Muscle layer of colon (tissue), 2 donors: ENCODE data around the gene DMXL1.
A peak's percentile ranks its signal among the peaks of the same experiment; 100 is the strongest.

Source experiments
- H3K27ac ChIP-seq: one replicate; pipeline ENCODE4 v1.7.0; 2013; ENCODE audit warnings: low read depth, mild to moderate bottlenecking, low read length, moderate library complexity
- H3K27me3 ChIP-seq, 2 donors: one replicate each; pipeline ENCODE4 v1.7.0; 2013; ENCODE audit warnings: low read length in 2 of 2, mild to moderate bottlenecking in 2 of 2; ENCODE audit not compliant: insufficient read depth in 2 of 2, control insufficient read depth in 1 of 2
- H3K36me3 ChIP-seq: one replicate; pipeline ENCODE4 v1.7.0; 2013; ENCODE audit warnings: mild to moderate bottlenecking, low read length; ENCODE audit not compliant: insufficient read depth
- H3K4me1 ChIP-seq: one replicate; pipeline ENCODE4 v1.7.0; 2013; ENCODE audit warnings: mild to moderate bottlenecking, low read length; ENCODE audit not compliant: insufficient read depth
- H3K4me3 ChIP-seq, 2 donors: one replicate each; pipeline ENCODE4 v1.7.0; 2013; ENCODE audit warnings: low read length in 2 of 2, low read depth in 1 of 2, mild to moderate bottlenecking in 1 of 2, moderate library complexity in 1 of 2
- H3K9ac ChIP-seq: one replicate; pipeline ENCODE4 v1.7.0; 2013; ENCODE audit warnings: low read length
- H3K9me3 ChIP-seq: one replicate; pipeline ENCODE4 v1.7.0; 2013; ENCODE audit warnings: mild to moderate bottlenecking, low read length
- donor health status: abdominal sarcoma.
- donor health status: Adenocarcinoma of cecum.

Gene DMXL1

DNA sequence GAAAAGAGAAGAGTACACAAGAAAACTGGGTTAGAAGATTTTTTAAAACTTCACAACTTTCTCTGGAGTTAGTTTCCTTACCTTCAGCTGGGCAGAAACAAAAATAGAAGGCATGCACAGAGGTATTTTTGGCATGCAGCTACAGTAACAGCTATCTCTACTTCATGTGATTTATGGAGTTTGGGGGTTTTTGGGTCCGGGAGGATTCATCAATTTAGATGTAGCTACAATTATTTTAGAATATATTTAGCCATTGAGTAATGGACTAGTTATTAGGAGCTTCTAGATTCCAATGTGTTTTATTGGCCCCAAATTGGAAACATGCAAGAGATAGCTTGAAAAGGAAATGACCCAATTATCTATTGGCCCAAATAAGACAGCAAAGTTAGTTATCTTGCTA lies 193.3 kb downstream of the DMXL1 start:
- no peak overlapping the region for H3K9ac ChIP-seq
- H3K9me3 ChIP-seq = peaks cover 3% of the 10 kb centered on the region
- H3K4me3 ChIP-seq = no peak overlapping the region
- no peaks in the 10 kb centered on the region for H3K36me3 ChIP-seq
- no peak overlapping the region for H3K27ac ChIP-seq
- peaks cover 1% of the 10 kb centered on the region for H3K4me1 ChIP-seq
- no peaks in the 10 kb centered on the region for H3K27me3 ChIP-seq

DNA sequence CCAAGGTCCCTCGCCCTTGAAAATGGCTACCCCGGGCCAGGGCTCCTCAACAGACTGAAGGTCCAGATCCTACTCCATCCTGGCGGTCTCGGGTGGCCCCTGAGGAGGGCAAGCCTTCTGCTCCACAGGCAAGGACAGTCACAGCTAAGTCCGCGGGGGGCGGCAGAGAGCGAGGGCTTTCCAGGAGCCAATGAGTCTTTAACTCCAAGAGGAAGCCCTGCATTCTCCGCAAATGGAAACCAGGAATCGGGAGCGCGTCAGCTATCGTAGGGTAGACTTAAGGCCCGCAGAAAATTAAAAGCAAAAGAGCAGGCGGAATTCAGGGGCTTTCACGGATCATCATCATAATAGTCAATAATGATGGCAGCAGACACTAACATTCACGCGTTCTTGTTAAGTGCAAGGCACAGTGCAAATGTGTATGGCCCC lies 197.1 kb downstream of the DMXL1 start:
- Histone ChIP-seq H3K27ac (peak overlapping the region; percentile 97), H3K36me3 (no peaks in the 10 kb centered on the region), H3K9me3 (no peaks in the 10 kb centered on the region), H3K4me3 (peak overlapping the region; percentile 92 to 94), H3K4me1 (peaks cover 15% of the 10 kb centered on the region), H3K9ac (peak overlapping the region; percentile 44), H3K27me3 (no peaks in the 10 kb centered on the region)

DNA sequence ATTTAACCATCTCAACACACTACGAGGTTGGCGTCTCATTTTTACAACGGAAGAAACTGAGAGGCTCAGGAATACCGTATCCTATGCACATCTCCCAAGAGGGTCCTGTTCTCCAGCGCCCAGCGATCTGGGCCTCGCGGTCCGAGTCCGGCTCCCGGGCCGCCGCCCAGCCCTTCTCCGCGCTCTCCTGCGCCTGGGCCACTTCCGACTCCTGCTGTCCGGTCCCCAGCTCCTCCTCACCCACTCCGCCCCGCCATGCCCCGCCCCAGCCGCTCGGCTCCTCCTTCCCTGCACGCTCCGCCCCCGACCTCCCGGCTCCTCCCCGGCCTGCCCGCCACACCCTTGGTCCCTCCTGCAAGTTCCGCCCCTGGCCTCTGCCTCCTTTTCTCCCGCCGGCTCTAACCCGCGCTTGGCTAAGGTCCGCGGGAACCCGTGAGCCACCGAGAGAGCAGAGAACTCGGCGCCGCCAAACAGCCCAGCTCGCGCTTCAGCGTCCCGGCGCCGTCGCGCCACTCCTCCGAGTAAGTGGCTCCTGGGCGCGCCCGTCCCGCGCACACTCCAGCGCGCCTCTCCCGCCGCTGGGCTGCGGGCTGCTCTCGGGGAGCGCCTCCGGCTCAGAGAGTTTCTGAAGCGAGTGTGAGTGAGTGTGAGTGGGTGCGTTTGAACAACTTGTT lies 197.6 kb downstream of the DMXL1 start:
- Histone ChIP-seq H3K4me1 (peaks cover 17% of the 10 kb centered on the region), H3K27ac (peak overlapping the region; percentile 97), H3K9me3 (no peaks in the 10 kb centered on the region), H3K36me3 (no peaks in the 10 kb centered on the region), H3K9ac (peak overlapping the region; percentile 44), H3K27me3 (no peaks in the 10 kb centered on the region), H3K4me3 (peak overlapping the region; percentile 92 to 94)

DNA sequence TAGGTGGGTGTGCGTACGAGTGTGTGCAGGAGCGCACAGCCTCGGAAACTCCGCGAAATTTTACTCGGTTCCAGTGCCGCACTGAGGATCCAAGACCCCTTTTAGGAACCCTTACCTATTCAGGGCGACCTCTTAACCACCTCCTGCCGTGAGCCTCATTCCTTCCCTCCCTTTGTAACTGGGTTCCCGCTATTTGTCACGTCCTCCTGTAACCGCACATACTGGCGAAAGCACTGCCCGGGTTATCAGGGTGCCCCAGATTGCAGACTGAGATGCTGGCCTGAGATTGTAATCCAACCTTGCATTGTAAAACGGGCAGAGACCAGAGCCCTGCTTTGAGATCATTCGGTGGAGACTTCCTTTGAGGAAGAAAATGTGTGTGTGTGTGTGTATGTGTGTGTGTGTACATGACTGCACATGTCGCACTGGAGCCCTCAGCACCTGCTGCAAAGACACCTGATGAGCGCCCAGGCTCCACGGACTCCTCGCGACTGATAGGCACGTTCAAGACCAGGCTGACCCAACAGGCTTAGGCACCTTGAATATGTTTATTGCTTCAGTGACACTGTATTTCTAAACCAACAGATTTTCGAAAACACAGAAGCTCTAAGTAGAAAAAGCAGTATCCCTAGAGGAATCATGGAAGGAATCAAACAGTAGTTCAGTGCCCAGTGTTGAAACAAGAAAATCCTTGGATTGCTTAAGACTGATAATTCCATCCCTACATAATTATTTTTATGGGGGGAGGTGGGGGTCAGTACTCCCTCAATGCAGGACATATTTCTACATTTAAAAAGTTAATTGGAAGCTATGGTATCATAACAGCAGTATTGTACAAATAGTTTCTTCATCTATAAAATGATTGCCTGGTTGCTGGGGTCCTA lies 198.4 kb downstream of the DMXL1 start:
- peak overlapping the region; percentile 7 for H3K9ac ChIP-seq
- H3K27me3 ChIP-seq = no peaks in the 10 kb centered on the region
- peak overlapping the region; percentile 92 to 94 for H3K4me3 ChIP-seq
- no peaks in the 10 kb centered on the region for H3K36me3 ChIP-seq
- no peaks in the 10 kb centered on the region for H3K9me3 ChIP-seq
- H3K4me1 ChIP-seq = peaks cover 24% of the 10 kb centered on the region
- H3K27ac ChIP-seq = peak overlapping the region; percentile 97

DNA sequence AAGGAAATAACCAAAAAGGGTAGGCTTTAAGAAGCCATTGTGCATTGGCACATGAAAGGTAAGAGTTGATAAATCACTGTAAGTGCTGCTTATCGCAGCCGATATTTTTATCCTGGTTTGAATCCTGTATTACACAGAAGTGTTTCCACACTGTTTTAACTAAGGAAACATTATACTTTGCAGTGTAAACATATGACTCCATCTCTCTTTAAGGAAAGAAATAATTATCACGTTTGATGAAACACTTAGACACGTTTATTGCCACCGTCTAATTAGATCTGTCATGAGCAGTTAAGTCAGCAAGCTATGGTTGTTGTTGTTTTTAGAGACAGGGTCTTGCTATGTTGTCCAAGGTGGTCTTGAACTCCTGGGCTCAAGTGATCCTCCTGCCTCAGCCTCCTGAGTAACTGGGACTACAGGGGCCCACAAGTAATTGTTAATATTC lies 199.3 kb downstream of the DMXL1 start:
- no peak overlapping the region for H3K9ac ChIP-seq
- H3K36me3 ChIP-seq = no peaks in the 10 kb centered on the region
- H3K4me3 ChIP-seq = no peak overlapping the region
- no peaks in the 10 kb centered on the region for H3K9me3 ChIP-seq
- no peak overlapping the region for H3K27ac ChIP-seq
- H3K27me3 ChIP-seq = no peaks in the 10 kb centered on the region
- peaks cover 31% of the 10 kb centered on the region for H3K4me1 ChIP-seq

DNA sequence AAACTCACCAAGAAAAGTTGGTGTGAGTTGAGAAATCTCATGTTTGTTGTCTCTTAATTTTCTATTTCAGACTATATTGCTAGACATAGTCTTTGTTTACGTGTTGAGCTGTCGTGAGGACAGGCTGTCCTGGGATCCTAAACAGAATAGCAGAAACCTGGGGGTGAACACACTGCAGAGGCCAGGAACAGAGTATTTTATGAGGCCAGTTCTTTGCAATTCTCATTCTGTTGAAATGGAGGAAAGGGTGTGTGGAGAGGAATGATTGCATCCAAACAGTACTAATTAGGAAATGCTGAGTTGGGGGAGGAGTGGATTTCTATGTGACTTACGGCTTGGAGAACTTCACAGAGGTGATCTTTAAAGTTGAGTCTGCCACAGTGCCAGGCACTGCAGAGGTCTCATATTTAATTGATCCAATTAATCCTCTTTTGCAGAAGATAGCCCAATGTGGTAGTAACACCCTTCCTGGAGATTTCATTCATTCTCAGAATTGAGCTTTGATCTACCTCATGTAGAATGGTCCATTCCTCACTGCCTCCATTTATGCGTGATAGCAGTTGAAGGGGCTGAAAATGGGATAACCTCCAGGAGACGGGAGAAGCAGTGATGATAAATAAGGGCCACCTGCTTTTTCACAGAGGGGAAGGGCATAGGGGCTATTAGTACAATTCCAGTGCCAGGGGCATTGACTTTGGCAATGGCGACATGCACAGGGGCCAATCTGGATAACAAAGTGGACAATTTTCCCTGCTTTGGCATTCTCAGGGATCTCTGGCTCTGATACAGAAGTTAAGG lies 200.3 kb downstream of the DMXL1 start:
- H3K4me1 ChIP-seq = peaks cover 31% of the 10 kb centered on the region
- no peak overlapping the region for H3K9ac ChIP-seq
- H3K36me3 ChIP-seq = no peaks in the 10 kb centered on the region
- H3K4me3 ChIP-seq = no peak overlapping the region
- no peaks in the 10 kb centered on the region for H3K9me3 ChIP-seq
- H3K27ac ChIP-seq = no peak overlapping the region
- no peaks in the 10 kb centered on the region for H3K27me3 ChIP-seq

DNA sequence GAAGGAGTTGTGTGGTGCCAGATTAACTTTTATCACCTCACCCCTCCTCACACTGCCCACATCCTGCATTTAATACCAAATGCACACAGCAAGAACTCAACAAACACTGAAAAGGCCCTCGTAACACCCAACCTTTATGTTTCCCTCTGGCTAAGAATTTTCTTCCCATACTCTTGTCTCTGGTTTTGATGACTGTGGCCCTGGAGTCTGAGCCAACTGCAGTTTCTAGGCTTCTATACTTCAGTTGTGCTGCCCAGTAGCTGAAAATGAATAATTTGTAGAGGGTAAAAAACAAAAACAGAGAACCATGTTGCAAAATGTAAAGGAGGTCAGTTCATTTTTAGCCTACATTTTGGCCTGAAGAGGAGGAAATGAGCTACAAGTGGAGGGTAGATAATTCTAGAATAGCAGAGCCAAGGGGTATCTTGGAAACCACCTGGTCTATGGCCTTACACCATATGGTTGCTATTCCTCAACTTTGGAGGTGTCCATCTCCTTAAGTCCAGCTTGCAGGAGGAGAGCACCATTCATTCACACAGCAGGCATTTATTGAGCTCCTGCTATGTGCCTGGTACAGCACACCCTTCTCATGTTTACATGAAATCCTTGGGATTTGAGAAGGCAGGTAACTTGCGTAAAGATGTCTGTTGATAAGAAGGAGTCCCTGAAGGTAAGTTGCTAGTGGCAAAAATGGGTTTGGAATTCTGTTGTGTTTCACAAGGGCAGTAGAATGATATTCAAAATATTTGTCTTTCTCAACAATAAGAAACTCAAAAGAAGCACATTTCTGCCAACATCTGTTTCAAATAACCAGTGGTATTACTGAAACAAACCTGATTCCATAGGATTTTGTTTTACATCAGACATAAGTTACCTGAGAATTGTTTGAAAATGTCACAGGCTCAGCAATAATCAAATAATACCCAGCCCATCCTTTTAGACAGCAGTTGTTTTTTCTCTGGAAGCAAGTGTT lies 201.2 kb downstream of the DMXL1 start:
- H3K36me3 ChIP-seq = no peaks in the 10 kb centered on the region
- no peaks in the 10 kb centered on the region for H3K27me3 ChIP-seq
- no peak overlapping the region for H3K4me3 ChIP-seq
- H3K9me3 ChIP-seq = no peaks in the 10 kb centered on the region
- H3K27ac ChIP-seq = no peak overlapping the region
- H3K4me1 ChIP-seq = peaks cover 31% of the 10 kb centered on the region
- H3K9ac ChIP-seq = no peak overlapping the region

DNA sequence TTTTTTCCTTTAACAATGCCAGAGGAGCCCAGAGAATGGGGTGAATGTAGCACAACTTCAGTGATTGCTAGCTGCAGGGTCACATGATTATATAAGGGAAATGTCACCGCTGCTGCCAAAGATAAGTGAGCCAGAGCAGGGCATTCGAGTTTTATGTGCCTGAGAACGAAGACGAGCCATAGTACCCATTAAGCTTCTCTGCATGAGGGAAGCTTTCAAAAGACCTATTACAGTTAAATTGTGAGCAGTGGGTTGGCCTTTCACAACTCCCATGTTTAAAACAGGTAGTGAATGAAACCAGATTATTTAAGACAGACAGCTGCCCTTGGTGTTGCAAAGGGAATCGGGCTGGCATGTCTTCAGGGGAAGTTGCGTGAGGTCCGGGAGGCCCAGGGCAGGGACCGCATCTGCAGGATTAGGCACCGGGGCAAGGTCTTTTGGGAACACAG lies 202.5 kb downstream of the DMXL1 start:
- Histone ChIP-seq H3K36me3 (no peaks in the 10 kb centered on the region), H3K27me3 (no peaks in the 10 kb centered on the region), H3K9me3 (no peaks in the 10 kb centered on the region), H3K4me3 (no peak overlapping the region), H3K4me1 (peaks cover 31% of the 10 kb centered on the region), H3K27ac (no peak overlapping the region), H3K9ac (no peak overlapping the region)

DNA sequence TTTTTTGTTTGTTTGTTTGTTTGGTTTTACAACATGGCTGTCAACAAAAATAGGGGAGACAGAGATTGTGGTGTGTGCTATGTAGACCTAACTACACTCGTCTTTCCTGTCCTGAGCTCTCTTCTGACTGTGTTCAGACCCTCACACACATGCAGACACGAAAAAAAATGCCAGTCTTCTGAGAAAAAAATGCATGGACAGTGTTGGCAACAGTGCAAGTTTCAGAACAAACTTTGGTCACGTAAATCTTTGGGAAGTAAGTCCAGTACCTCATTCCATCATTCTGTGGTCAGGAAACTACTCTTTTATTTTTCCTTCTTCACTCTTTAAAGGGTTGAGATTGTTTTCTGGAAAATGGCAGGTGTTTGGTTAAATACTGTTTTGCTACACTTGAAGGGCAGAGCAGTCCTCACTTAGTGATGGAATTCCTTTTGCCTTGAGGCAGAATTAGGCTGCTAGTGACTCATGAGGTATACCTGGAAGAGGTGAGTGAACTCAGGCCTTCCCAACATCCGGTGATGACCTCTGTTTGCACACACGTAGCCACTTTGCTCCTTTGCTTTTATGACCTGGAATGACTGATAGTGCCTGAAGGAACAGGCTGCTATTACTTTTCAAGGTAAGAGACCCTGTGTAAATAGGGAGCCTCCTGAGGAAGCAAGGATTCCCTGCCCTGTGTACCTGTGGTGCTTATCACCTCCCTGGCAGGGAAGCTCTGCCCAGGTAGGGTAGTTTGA lies 203.3 kb downstream of the DMXL1 start:
- Histone ChIP-seq H3K9me3 (no peaks in the 10 kb centered on the region), H3K9ac (no peak overlapping the region), H3K27me3 (no peaks in the 10 kb centered on the region), H3K36me3 (no peaks in the 10 kb centered on the region), H3K27ac (peak overlapping the region; percentile 15), H3K4me3 (no peak overlapping the region), H3K4me1 (peaks cover 30% of the 10 kb centered on the region)

DNA sequence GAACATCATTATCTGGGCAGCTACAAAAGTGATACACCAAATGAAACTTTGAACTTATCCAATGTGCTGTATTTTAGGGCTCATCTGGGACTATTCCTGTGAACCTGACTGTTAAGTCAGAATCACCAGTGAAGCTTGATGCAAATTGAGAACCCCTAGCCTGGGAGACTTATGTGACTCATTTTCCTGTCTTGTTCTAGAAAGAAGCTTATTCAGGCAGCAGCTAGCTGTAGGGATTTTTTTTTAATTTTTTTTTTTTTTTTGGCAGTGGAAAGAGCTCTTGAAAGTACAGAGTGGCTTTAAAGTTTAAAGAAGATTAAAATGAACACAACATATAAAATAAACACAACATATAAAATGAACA lies 203.9 kb downstream of the DMXL1 start:
- Histone ChIP-seq H3K4me1 (peaks cover 26% of the 10 kb centered on the region), H3K27ac (no peak overlapping the region)

More for the DNA sequence above, 203.9 kb downstream of the DMXL1 start:
- Histone ChIP-seq H3K36me3 (no peaks in the 10 kb centered on the region), H3K9me3 (no peaks in the 10 kb centered on the region), H3K27me3 (no peaks in the 10 kb centered on the region), H3K9ac (no peak overlapping the region), H3K4me3 (no peak overlapping the region)
